Uterus (tissue), 4 donors: ENCODE measurements around the gene GALNT9. TPM values are rescaled to one million over a fixed set of nuclear protein-coding genes. Genes with fewer than 3 reads are reported as not detected.

Experiments
- DNase-seq, 2 donors: peaks; one replicate each; pipeline ENCODE4 v3.0.0-alpha.2; 2019 to 2020
- H3K27ac ChIP-seq, 2 donors: fragments of 200-600 bp; sonication (generic); 1 replicate in 1 of 2; 2 replicates in 1 of 2; pipeline ENCODE4 v1.5.1; 2016 to 2018
- H3K27me3 ChIP-seq, 2 donors: fragments of 200-600 bp; sonication (generic); one replicate each; pipeline ENCODE4 v1.5.1; 2018 to 2019; ENCODE audit warnings: control low read depth in 1 of 2
- H3K36me3 ChIP-seq, 2 donors: fragments of 200-600 bp; sonication (generic); one replicate each; pipeline ENCODE4 v1.5.1; 2019; ENCODE audit warnings: control low read depth in 1 of 2
- H3K4me1 ChIP-seq, 2 donors: fragments of 200-600 bp; sonication (generic); one replicate each; pipeline ENCODE4 v1.5.1; 2018 to 2019; ENCODE audit warnings: control low read depth in 1 of 2
- H3K4me3 ChIP-seq, 2 donors: fragments of 200-600 bp; sonication (generic); 1 replicate in 1 of 2; 2 replicates in 1 of 2; pipeline ENCODE4 v1.5.1; 2018 to 2019; ENCODE audit warnings: mild to moderate bottlenecking in 1 of 2
- H3K9me3 ChIP-seq, 2 donors: fragments of 200-600 bp; sonication (generic); one replicate each; pipeline ENCODE4 v1.5.1; 2019; ENCODE audit warnings: control low read depth in 1 of 2
- POLR2A ChIP-seq, 2 donors: fragments of 450-650 bp; IDR thresholded peaks; one replicate each; pipeline ENCODE4 v1.6.1; 2016; ENCODE audit warnings: antibody characterized with exemption in 2 of 2, mild to moderate bottlenecking in 1 of 2, moderate library complexity in 1 of 2
- intact Hi-C: fragments of 100-400 bp; cut with DNase I; formaldehyde crosslinking; loops from one replicate; pipeline ENCODE4 v1.15.1; 2023; ENCODE audit warnings: low total_unique reads
- total RNA-seq, 4 donors: library from RNA; depleted of rRNA in 3 of 4; stranded (reverse); fragments of >200 nt in 3 of 4; gene quantifications; one replicate each; pipeline versions ENCODE4 v1.1.0 to v1.2.4, GENCODE V29; 2014 to 2023
- TF ChIP-seq, protein P1 (sequence below), 4 experiments: fragments of 200-600 bp in 2 of 4; fragments of 450-650 bp in 2 of 4; sonication (generic) in 2 of 4; IDR thresholded peaks; one replicate each; pipeline ENCODE4 v1.5.1; 2016 to 2019; ENCODE audit warnings: antibody characterized with exemption in 4 of 4, mild to moderate bottlenecking in 2 of 4, moderate library complexity in 1 of 4
- donor health status: DM: yes; HTN: yes; CAD: no.

The GALNT9 gene
- total RNA-seq, 4 donors from 2014 or later = 1.5 to 4.3 TPM; not detected in 2

DNA sequence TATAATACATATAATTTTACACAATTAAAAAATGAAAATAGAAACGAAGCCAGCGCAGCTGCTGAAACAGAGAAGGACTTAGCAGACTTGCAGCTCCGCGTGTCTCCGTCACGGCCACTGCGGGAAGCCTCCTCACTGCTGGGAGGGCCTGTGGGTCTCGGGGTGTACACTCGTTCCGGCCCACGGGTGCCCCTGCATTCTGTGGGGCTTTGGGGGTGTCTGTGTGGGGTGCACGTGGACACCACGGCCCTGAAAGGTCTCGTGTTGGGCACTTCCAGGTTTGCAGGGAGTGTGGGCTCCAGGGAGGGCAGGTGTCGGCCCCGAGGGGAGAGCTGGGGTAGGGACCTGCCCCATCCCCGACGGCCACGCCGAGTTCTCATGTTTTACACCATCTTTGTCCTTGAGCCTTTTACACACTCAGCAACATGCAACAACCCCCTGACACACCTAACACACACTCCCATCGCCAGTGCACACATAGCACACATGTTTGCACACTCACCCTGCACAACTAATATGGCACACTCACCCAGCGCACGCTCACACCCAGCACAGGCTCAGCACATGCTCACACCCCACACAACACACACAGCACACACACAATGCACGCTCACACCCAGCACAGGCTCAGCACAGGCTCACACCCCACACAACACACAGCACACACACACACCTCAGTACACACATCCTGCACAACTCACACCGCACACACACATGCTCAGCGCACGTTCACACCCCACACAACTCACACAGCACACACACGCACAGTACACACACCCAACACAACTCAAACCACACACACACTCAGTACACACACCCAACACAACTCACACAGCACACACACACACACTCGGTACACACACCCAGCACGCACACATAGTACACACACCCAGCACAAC is 148.5 kb downstream of the GALNT9 start:
- intact Hi-C loops = no loop called here
- no peaks in the 10 kb centered on the region for H3K9me3 ChIP-seq
- no peaks in the 10 kb centered on the region for H3K4me1 ChIP-seq
- no peak for DNase-seq
- no peaks in the 10 kb centered on the region for H3K36me3 ChIP-seq
- TF ChIP-seq, protein P1, sequence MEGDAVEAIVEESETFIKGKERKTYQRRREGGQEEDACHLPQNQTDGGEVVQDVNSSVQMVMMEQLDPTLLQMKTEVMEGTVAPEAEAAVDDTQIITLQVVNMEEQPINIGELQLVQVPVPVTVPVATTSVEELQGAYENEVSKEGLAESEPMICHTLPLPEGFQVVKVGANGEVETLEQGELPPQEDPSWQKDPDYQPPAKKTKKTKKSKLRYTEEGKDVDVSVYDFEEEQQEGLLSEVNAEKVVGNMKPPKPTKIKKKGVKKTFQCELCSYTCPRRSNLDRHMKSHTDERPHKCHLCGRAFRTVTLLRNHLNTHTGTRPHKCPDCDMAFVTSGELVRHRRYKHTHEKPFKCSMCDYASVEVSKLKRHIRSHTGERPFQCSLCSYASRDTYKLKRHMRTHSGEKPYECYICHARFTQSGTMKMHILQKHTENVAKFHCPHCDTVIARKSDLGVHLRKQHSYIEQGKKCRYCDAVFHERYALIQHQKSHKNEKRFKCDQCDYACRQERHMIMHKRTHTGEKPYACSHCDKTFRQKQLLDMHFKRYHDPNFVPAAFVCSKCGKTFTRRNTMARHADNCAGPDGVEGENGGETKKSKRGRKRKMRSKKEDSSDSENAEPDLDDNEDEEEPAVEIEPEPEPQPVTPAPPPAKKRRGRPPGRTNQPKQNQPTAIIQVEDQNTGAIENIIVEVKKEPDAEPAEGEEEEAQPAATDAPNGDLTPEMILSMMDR (IDR thresholded peaks at IDR 0.05) = no peak
- no peak for TF ChIP-seq POLR2A (IDR thresholded peaks at IDR 0.05)
- H3K4me3 ChIP-seq = no peak overlapping the region
- no peak overlapping the region for H3K27ac ChIP-seq
- peaks cover 0 to 28% of the 10 kb centered on the region in 2 donors for H3K27me3 ChIP-seq

DNA sequence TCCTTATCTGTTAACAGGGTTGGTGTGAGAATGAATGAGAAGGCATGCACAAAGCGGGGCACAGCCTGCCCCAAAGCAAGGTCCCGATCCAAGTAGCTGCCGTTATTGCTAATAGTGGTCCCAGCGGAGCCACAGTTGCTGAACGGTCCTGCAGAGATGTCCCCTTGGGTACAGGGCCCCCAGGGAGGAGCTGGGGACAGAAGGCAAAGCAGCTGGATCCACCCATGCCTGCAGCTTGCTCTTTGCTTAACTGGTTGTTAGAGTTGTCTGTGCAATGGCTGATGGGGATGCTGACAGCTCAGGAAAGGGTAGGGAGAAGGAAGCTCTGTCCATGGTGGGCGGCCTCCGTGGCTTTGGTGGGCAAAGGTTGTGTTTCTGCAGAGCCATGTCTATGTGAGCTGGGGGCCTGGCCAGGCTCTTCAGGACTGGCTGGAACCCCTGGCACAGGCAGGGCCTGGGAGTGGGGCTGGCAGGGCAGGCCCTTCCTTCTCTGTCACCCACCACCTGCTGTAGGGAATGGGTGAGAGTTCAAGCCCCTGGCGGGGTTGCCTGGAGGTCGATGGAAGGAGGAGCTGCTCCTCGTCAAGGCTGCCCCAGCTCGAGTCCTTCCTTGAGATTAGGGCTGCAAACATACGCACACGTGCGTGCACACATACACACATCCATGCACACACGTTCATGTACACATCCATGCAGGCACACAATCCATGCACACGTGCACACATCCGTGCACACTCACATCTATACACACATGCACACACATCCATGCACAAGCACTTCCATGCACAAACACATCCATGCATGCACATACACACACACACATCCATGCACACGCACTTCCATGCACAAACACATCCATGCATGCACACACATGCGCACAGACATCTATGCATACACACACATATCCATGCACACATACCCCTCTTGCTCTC is 149.7 kb downstream of the GALNT9 start:
- Histone ChIP-seq H3K36me3 (no peaks in the 10 kb centered on the region), H3K4me1 (no peaks in the 10 kb centered on the region), H3K4me3 (no peak overlapping the region), H3K27ac (no peak overlapping the region), H3K9me3 (no peaks in the 10 kb centered on the region), H3K27me3 (peaks cover 0 to 34% of the 10 kb centered on the region in 2 donors)
- intact Hi-C loops = no loop called here
- no peak for TF ChIP-seq POLR2A (IDR thresholded peaks at IDR 0.05)
- TF ChIP-seq, protein P1 (IDR thresholded peaks at IDR 0.05) = no peak
- no peak for DNase-seq

DNA sequence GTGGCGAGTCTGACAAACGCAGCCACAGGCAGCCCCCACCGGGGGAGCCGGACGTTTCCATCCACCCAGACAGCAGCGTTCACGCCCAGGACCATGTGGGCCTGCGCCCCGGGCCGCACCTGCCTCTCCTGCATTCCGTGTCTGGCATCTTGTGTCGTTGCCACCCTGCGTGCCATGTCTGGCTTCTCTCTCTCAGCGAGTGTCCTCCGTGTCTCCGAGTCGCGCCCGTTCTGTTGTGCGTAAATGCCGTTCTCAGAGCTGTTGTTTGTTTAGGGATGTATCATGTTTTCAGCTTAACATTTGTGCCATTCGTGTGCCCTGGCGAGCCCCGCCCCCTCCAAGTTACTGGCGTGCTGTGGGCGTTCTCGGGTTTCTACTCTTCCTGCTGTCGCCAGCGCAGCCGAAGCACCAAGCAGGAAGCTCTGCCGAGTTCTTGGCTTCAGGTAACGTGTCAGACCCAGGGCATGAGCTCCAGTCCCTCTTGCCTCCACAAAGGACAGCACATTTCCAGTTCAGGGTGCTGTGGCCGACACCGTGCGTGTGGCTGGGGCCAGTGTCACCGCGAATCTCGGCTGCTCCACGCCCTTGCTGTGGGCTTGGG is 150.5 kb downstream of the GALNT9 start:
- intact Hi-C loops = no loop called here
- peaks cover 0 to 34% of the 10 kb centered on the region in 2 donors for H3K27me3 ChIP-seq

DNA sequence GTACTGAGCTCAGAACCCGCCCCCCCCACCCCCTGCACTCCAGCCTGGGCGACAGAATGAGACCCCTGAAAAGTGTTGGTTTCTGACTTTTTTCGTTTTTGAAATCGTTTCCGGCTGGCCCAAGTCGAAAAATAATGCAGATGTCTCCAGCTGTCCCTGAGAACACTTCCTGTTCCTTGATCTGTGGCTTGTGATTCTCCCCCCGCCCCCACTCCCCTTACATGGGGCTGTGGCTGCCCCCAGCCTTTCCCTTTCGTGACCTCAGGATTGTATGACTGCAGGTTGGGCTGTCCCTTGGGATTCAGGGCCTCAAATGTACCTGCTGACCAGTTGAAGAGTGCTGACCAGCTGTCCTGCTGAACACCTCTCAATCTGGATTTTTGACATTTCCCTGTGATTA is 151.1 kb downstream of the GALNT9 start:
- H3K4me1 ChIP-seq = no peaks in the 10 kb centered on the region
- DNase-seq = no peak
- H3K27ac ChIP-seq = no peak overlapping the region
- H3K36me3 ChIP-seq = no peaks in the 10 kb centered on the region
- no peaks in the 10 kb centered on the region for H3K9me3 ChIP-seq
- TF ChIP-seq, protein P1 (IDR thresholded peaks at IDR 0.05) = no peak
- no peak for TF ChIP-seq POLR2A (IDR thresholded peaks at IDR 0.05)
- H3K27me3 ChIP-seq = peaks cover 0 to 34% of the 10 kb centered on the region in 2 donors
- no peak overlapping the region for H3K4me3 ChIP-seq
- intact Hi-C loops = no loop called here

More for the DNA sequence above, 150.5 kb downstream of the GALNT9 start:
- no peak overlapping the region for H3K27ac ChIP-seq
- TF ChIP-seq POLR2A (IDR thresholded peaks at IDR 0.05) = no peak
- H3K4me3 ChIP-seq = no peak overlapping the region
- no peaks in the 10 kb centered on the region for H3K9me3 ChIP-seq
- no peak for DNase-seq
- no peaks in the 10 kb centered on the region for H3K4me1 ChIP-seq
- no peaks in the 10 kb centered on the region for H3K36me3 ChIP-seq

GRCh38 chr12:132176920-132177551 is 152.4 kb downstream of the GALNT9 start:
- Histone ChIP-seq H3K4me3 (no peak overlapping the region), H3K36me3 (no peaks in the 10 kb centered on the region), H3K27ac (no peak overlapping the region), H3K4me1 (no peaks in the 10 kb centered on the region), H3K27me3 (peaks cover 0 to 42% of the 10 kb centered on the region in 2 donors), H3K9me3 (no peaks in the 10 kb centered on the region)
- DNase-seq = no peak
- TF ChIP-seq POLR2A (IDR thresholded peaks at IDR 0.05) = no peak
- TF ChIP-seq, protein P1 (IDR thresholded peaks at IDR 0.05) = no peak
- intact Hi-C loops = no loop called here
